Spleen (tissue), 7 donors: ENCODE measurements around the gene NPHP4.

Source experiments
- POLR2AphosphoS5 ChIP-seq, 3 donors: sonication (generic); formaldehyde crosslinking; IDR thresholded peaks; one replicate each; pipeline ENCODE4 v1.5.1; 2017; ENCODE audit warnings: antibody characterized with exemption in 3 of 3
- TF ChIP-seq, protein P1 (sequence below), 11 experiments: fragments of 200-600 bp in 7 of 11; fragments of 450-650 bp in 4 of 11; sonication (generic) in 4 of 11; IDR thresholded peaks in 8 of 11; conservative IDR thresholded peaks in 3 of 11; 1 replicate in 7 of 11; 2 replicates in 4 of 11; pipeline versions ENCODE4 v1.4.0 to v1.8.0; 2016 to 2021; ENCODE audit warnings: antibody characterized with exemption in 11 of 11, inconsistent platforms in 4 of 11, mild to moderate bottlenecking in 1 of 11
- donor health status: DM: no; HTN: no; CAD: no; lungs with moderate emphysema.
- donor health status: DM: no; HTN: no; CAD: no.
- donor health status: DM: no; HTN: no; CAD: no.

DNA sequence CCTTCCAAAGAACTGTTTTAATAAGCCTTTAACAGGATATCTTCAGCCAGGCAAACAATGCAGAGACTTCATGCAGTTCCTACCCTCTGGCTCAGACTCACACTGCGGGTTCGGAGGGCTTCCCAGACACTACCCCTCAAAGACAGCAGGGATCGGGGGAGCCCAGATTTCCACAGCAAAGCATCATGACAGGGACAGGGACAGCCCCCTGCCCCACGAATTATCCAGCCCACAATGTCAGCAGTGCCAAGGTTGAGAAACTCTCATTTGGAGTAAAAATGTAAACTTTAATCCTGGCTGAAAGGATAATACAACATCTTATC, 20.1 kb downstream of the NPHP4 start:
- TF ChIP-seq, protein P1, sequence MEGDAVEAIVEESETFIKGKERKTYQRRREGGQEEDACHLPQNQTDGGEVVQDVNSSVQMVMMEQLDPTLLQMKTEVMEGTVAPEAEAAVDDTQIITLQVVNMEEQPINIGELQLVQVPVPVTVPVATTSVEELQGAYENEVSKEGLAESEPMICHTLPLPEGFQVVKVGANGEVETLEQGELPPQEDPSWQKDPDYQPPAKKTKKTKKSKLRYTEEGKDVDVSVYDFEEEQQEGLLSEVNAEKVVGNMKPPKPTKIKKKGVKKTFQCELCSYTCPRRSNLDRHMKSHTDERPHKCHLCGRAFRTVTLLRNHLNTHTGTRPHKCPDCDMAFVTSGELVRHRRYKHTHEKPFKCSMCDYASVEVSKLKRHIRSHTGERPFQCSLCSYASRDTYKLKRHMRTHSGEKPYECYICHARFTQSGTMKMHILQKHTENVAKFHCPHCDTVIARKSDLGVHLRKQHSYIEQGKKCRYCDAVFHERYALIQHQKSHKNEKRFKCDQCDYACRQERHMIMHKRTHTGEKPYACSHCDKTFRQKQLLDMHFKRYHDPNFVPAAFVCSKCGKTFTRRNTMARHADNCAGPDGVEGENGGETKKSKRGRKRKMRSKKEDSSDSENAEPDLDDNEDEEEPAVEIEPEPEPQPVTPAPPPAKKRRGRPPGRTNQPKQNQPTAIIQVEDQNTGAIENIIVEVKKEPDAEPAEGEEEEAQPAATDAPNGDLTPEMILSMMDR (IDR thresholded peaks at IDR 0.05 in 8 of 11, conservative IDR thresholded peaks at IDR 0.05 in 3 of 11), result no peak
- no peak for TF ChIP-seq POLR2AphosphoS5 (IDR thresholded peaks at IDR 0.05)
